CD4-positive, CD25-positive, alpha-beta regulatory T cell (primary cell): ENCODE measurements around the gene WDR45B. TPM values are rescaled to one million over a fixed set of nuclear protein-coding genes. Genes with fewer than 3 reads are reported as not detected.

ENCODE experiments used
- ATAC-seq, 2 donors: fragments of 150-1000 bp; cut with Tn5 transposase; one replicate each; pipeline ENCODE4 v1.10.0; 2021; ENCODE audit warnings: low read depth in 2 of 2, moderate number of reproducible peaks in 2 of 2, moderate library complexity in 1 of 2
- DNase-seq, 3 donors: peaks; one replicate each; pipeline versions ENCODE4 v3.0.0 to v3.0.0-alpha.2; 2012 to 2022; ENCODE audit warnings: mixed read lengths in 1 of 3
- H3K27ac ChIP-seq: one replicate; pipeline ENCODE4 v1.7.0; 2013; ENCODE audit warnings: mild to moderate bottlenecking, low read length; ENCODE audit not compliant: insufficient read depth, poor library complexity, severe bottlenecking
- H3K27me3 ChIP-seq: one replicate; pipeline ENCODE4 v1.7.0; 2013; ENCODE audit warnings: low read length; ENCODE audit not compliant: control insufficient read depth, insufficient read depth
- H3K36me3 ChIP-seq: one replicate; pipeline ENCODE4 v1.7.0; 2013; ENCODE audit warnings: mild to moderate bottlenecking, low read length, moderate library complexity; ENCODE audit not compliant: control insufficient read depth, insufficient read depth
- H3K4me1 ChIP-seq: 2 replicates; pipeline ENCODE4 v1.7.0; 2013; ENCODE audit warnings: mild to moderate bottlenecking, low read length; ENCODE audit not compliant: insufficient read depth, control insufficient read depth, poor library complexity, severe bottlenecking
- H3K4me3 ChIP-seq: one replicate; pipeline ENCODE4 v1.7.0; 2013; ENCODE audit warnings: low read depth, mild to moderate bottlenecking, low read length, moderate library complexity
- H3K9me3 ChIP-seq, 2 experiments: 1 replicate in 1 of 2; 2 replicates in 1 of 2; pipeline ENCODE4 v1.7.0; 2013; ENCODE audit warnings: low read length in 2 of 2, mild to moderate bottlenecking in 1 of 2, moderate library complexity in 1 of 2; ENCODE audit not compliant: control insufficient read depth in 2 of 2
- H3K27ac Mint-ChIP-seq, 3 donors: one replicate each; pipeline ENCODE4 v1.8.0; 2020 to 2022; ENCODE audit warnings: mild to moderate bottlenecking in 3 of 3, mixed read lengths in 3 of 3, moderate library complexity in 2 of 3
- H3K27me3 Mint-ChIP-seq: one replicate; pipeline ENCODE4 v1.8.0; 2022; ENCODE audit warnings: mild to moderate bottlenecking, mixed read lengths
- H3K36me3 Mint-ChIP-seq: one replicate; pipeline ENCODE4 v1.8.0; 2020; ENCODE audit warnings: mixed read lengths
- H3K4me1 Mint-ChIP-seq, 4 donors: one replicate each; pipeline ENCODE4 v1.8.0; 2020 to 2022; ENCODE audit warnings: mixed read lengths in 4 of 4, mild to moderate bottlenecking in 1 of 4
- H3K4me3 Mint-ChIP-seq, 4 donors: one replicate each; pipeline ENCODE4 v1.8.0; 2020 to 2022; ENCODE audit warnings: mild to moderate bottlenecking in 4 of 4, mixed read lengths in 4 of 4, moderate library complexity in 3 of 4
- H3K9me3 Mint-ChIP-seq, 7 donors: one replicate each; pipeline ENCODE4 v1.8.0; 2020 to 2022; ENCODE audit warnings: mixed read lengths in 7 of 7, mild to moderate bottlenecking in 3 of 7, moderate library complexity in 2 of 7
- polyA plus RNA-seq, 4 donors: library from polyadenylated mRNA; unstranded; fragments of 300-500 nt; fragmentation: Illumina TruSeq; gene quantifications; one replicate each; pipeline ENCODE4 v1.2.3, GENCODE V29; 2021
- total RNA-seq: library from RNA; stranded (reverse); gene quantifications from one replicate; pipeline ENCODE4 v1.2.3, GENCODE V29; 2022

WDR45B gene
- total and polyA plus RNA-seq, 5 donors from 2014 or later = 35.1 to 86.8 (median 40.7) TPM

- Mint-ChIP-seq H3K4me1 (peaks cover 0 to 12% (median 2%) of the 10 kb centered on the region in 4 donors), H3K4me3 (no peak overlapping the region), H3K27me3 (peaks cover 8% of the 10 kb centered on the region), H3K36me3 (peaks cover 17% of the 10 kb centered on the region), H3K9me3 (peaks cover 0 to 10% (median 0%) of the 10 kb centered on the region in 7 donors), H3K27ac (no peak overlapping the region)
- Histone ChIP-seq H3K27ac (no peak overlapping the region), H3K27me3 (no peaks in the 10 kb centered on the region), H3K36me3 (peaks cover 4% of the 10 kb centered on the region), H3K4me1 (peaks cover 1% of the 10 kb centered on the region), H3K4me3 (no peak overlapping the region), H3K9me3 (peaks cover 8 to 10% of the 10 kb centered on the region in 2 experiments)
- no peak for DNase-seq
- no peak for ATAC-seq
Observed at GRCh38 chr17:82691714-82692113, 43.5 kb upstream of the WDR45B start.

- H3K9me3 ChIP-seq = peaks cover 8 to 10% of the 10 kb centered on the region in 2 experiments
- H3K4me3 Mint-ChIP-seq = no peak overlapping the region
- no peaks in the 10 kb centered on the region for H3K4me1 ChIP-seq
- peaks cover 0 to 8% (median 2%) of the 10 kb centered on the region in 4 donors for H3K4me1 Mint-ChIP-seq
- no peak overlapping the region for H3K27ac Mint-ChIP-seq
- H3K36me3 Mint-ChIP-seq = peaks cover 17% of the 10 kb centered on the region
- DNase-seq (no peak), ATAC-seq (no peak)
- H3K27me3 ChIP-seq = no peaks in the 10 kb centered on the region
- H3K36me3 ChIP-seq = peaks cover 4% of the 10 kb centered on the region
- H3K27ac ChIP-seq = no peak overlapping the region
- peaks cover 0 to 10% (median 0%) of the 10 kb centered on the region in 7 donors for H3K9me3 Mint-ChIP-seq
- H3K4me3 ChIP-seq = no peak overlapping the region
- H3K27me3 Mint-ChIP-seq = peaks cover 8% of the 10 kb centered on the region
Observed at GRCh38 chr17:82690786-82691489, 42.7 kb upstream of the WDR45B start.

GRCh38 chr17:82689077-82689476 is 40.8 kb upstream of the WDR45B start:
- no peaks in the 10 kb centered on the region for H3K36me3 ChIP-seq
- Mint-ChIP-seq H3K9me3 (peaks cover 0 to 2% (median 0%) of the 10 kb centered on the region in 7 donors), H3K4me3 (no peak overlapping the region), H3K27ac (no peak overlapping the region), H3K36me3 (peaks cover 8% of the 10 kb centered on the region), H3K4me1 (peaks cover 0 to 4% (median 2%) of the 10 kb centered on the region in 4 donors), H3K27me3 (no peaks in the 10 kb centered on the region)
- H3K27ac ChIP-seq = no peak overlapping the region
- H3K9me3 ChIP-seq = peaks cover 0 to 2% of the 10 kb centered on the region in 2 experiments
- H3K4me1 ChIP-seq = no peaks in the 10 kb centered on the region
- no peak for ATAC-seq
- no peak for DNase-seq
- H3K27me3 ChIP-seq = no peaks in the 10 kb centered on the region
- no peak overlapping the region for H3K4me3 ChIP-seq

GRCh38 chr17:82687871-82688270 is 39.6 kb upstream of the WDR45B start:
- ATAC-seq = no peak
- H3K4me1 ChIP-seq = no peaks in the 10 kb centered on the region
- no peak overlapping the region for H3K27ac Mint-ChIP-seq
- H3K4me3 ChIP-seq = no peak overlapping the region
- H3K36me3 Mint-ChIP-seq = peaks cover 8% of the 10 kb centered on the region
- H3K9me3 Mint-ChIP-seq = no peaks in the 10 kb centered on the region
- H3K4me3 Mint-ChIP-seq = no peak overlapping the region
- H3K27me3 ChIP-seq = no peaks in the 10 kb centered on the region
- no peaks in the 10 kb centered on the region for H3K27me3 Mint-ChIP-seq
- H3K27ac ChIP-seq = no peak overlapping the region
- no peak for DNase-seq
- peaks cover 0 to 4% (median 2%) of the 10 kb centered on the region in 4 donors for H3K4me1 Mint-ChIP-seq
- no peaks in the 10 kb centered on the region for H3K9me3 ChIP-seq
- no peaks in the 10 kb centered on the region for H3K36me3 ChIP-seq

GRCh38 chr17:82687375-82687861 is 39.2 kb upstream of the WDR45B start:
- Mint-ChIP-seq H3K9me3 (peaks cover 0 to under 1% (median 0%) of the 10 kb centered on the region in 7 donors), H3K27me3 (no peaks in the 10 kb centered on the region), H3K4me3 (no peak overlapping the region), H3K36me3 (peaks cover 8% of the 10 kb centered on the region), H3K4me1 (peaks cover 0 to 4% (median 2%) of the 10 kb centered on the region in 4 donors), H3K27ac (no peak overlapping the region)
- Histone ChIP-seq H3K4me3 (no peak overlapping the region), H3K27ac (no peak overlapping the region), H3K27me3 (no peaks in the 10 kb centered on the region), H3K36me3 (no peaks in the 10 kb centered on the region), H3K9me3 (peaks cover 0 to under 1% of the 10 kb centered on the region in 2 experiments), H3K4me1 (no peaks in the 10 kb centered on the region)
- DNase-seq (no peak), ATAC-seq (no peak)

- H3K4me3 Mint-ChIP-seq = peak overlapping the region in 1 of 4 donors; percentile 84
- no peak for ATAC-seq
- Histone ChIP-seq H3K4me3 (no peak overlapping the region), H3K4me1 (no peaks in the 10 kb centered on the region), H3K36me3 (no peaks in the 10 kb centered on the region), H3K27me3 (no peaks in the 10 kb centered on the region), H3K9me3 (peaks cover 7 to 9% of the 10 kb centered on the region in 2 experiments), H3K27ac (no peak overlapping the region)
- peaks cover 0 to 4% (median 2%) of the 10 kb centered on the region in 4 donors for H3K4me1 Mint-ChIP-seq
- H3K27me3 Mint-ChIP-seq = no peaks in the 10 kb centered on the region
- no peak for DNase-seq
- H3K9me3 Mint-ChIP-seq = peaks cover 0 to 9% (median 6%) of the 10 kb centered on the region in 7 donors
- no peak overlapping the region for H3K27ac Mint-ChIP-seq
- H3K36me3 Mint-ChIP-seq = peaks cover 16% of the 10 kb centered on the region
Observed at GRCh38 chr17:82686366-82687324, 38.4 kb upstream of the WDR45B start.

GRCh38 chr17:82685291-82685690 is 37.0 kb upstream of the WDR45B start:
- H3K36me3 ChIP-seq = peaks cover 3% of the 10 kb centered on the region
- DNase-seq (no peak), ATAC-seq (no peak)
- Mint-ChIP-seq H3K27me3 (no peaks in the 10 kb centered on the region), H3K36me3 (peaks cover 12% of the 10 kb centered on the region), H3K4me1 (peaks cover 0 to 4% (median 2%) of the 10 kb centered on the region in 4 donors), H3K4me3 (no peak overlapping the region), H3K9me3 (peaks cover 0 to 10% (median 7%) of the 10 kb centered on the region in 7 donors), H3K27ac (no peak overlapping the region)
- no peaks in the 10 kb centered on the region for H3K4me1 ChIP-seq
- H3K9me3 ChIP-seq = peaks cover 13 to 16% of the 10 kb centered on the region in 2 experiments
- no peak overlapping the region for H3K27ac ChIP-seq
- no peak overlapping the region for H3K4me3 ChIP-seq
- no peaks in the 10 kb centered on the region for H3K27me3 ChIP-seq
